GM18517 (cell line): ENCODE data around the gene NXPE3.

Experiments
- ATAC-seq: cut with Tn5 transposase; IDR thresholded peaks from one replicate; pipeline ENCODE4 v1.9.1; 2021; ENCODE audit warnings: mild to moderate bottlenecking, moderate library complexity; ENCODE audit not compliant: unreplicated experiment

The NXPE3 gene

DNA sequence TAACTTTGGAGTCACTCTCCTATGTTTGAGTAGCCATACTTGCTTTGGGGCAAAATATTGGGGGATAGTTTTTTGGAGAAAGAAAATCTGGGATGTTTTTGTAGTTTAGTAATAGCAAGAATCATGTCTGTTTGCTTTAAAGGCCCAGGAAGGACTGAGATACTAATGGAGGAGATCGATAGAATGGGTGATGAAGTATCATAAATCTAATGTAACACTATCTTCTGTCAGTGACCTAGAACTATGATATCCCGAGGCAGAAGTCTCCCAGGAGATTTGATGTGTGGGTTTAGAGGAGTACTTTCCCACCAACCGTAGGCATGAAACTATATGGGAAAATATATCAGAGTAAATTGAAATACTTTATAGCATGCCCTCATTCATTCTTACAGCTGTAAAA is 49.3 kb downstream of the NXPE3 start:
- ATAC-seq, result peak; percentile 2

DNA sequence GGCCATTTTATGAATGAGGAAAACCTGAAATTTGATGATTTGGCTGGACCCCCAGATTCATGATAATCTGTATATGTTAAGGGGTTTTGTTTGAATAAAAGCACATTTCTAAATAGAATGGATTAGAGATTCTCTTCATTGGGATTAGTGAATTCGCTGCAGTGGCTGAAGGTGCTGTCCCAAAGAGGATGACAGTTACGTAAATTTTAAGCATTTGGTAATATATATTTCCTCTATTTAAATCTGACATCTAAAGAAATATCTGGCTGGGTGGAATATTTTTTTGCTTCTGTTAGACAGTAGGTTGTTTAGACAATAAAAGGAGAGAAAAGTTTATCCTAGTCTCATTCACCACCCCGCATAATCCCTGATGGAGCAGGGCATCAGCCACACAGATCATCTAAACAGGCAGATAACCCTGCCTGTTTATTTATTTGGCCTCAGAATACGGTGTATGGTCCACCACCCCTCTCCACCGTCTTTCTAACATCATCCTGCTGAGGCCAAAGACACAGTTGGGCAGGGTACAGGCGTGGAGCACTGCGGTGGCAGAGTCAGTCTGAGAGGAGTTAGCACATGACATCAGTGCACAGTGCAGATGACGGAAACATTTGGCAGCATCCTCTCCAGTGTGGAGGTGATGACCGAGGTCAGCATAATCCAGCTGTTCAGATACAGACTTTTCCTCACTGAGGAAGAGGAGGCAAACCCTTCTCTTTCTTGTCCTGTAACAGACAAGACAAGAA is 49.9 kb downstream of the NXPE3 start:
- peak; percentile 42 for ATAC-seq

DNA sequence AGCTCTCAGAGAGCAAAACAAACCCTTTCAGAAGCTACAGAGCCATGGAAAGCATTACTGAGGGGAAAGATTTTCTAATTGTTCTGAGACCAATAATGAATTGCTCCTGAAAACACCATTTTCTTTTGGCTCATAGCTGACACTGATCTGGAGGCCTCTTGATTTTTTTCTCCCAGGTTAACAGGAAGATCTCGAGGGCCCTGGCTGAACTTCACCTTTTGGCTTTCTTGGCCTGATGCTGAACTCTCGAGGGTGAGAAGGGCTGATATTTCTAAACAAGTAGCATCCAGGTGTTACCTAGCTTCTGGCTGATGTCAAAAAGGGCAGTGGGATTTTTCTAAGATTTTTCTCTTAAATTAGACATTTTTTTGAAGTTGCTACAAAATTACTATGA is 50.4 kb downstream of the NXPE3 start:
- no peak for ATAC-seq

DNA sequence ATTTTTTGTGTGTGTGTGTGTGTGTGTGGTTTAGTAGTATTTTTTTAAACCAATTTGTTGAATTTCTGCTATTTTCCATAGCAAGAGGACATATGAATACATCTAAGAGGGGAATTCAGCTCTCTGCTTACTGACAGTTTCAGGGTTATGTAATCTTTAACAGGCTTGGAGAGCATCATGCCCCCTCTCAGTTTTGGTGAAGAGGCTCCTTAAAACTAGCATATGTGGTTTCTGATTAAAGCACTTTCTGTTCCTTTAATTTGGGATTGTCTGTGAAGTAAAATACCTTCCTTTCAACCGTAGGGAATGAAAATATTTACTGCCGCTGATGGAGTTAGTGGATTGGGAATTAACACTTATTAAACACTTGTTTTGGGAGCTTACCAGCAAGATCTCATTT is 50.9 kb downstream of the NXPE3 start:
- ATAC-seq, result no peak

DNA sequence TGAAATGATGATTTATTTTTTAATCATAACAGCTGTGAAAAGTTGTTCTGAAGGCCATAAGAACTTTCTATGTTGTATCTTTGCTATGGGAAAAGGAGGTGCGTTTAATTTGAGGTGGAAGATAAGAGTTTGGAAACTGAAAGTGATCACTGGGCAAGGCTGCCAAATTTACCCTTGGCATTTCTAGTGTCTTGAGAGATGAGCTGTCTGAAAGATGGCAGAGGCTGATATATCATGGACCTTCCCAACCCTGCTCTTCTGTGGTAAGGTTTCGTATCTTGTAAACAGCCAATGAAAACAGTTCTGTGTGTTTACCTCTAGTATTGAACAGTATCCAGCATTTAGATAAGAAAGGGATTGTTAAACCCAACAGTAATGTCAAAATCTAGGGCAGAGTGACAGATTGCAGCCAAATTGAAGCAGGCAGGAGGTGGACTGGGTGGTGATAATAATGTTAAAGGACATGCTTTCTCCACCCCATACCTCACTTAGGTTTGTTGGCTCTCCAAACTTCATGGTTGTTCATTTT is 54.5 kb downstream of the NXPE3 start:
- no peak for ATAC-seq

DNA sequence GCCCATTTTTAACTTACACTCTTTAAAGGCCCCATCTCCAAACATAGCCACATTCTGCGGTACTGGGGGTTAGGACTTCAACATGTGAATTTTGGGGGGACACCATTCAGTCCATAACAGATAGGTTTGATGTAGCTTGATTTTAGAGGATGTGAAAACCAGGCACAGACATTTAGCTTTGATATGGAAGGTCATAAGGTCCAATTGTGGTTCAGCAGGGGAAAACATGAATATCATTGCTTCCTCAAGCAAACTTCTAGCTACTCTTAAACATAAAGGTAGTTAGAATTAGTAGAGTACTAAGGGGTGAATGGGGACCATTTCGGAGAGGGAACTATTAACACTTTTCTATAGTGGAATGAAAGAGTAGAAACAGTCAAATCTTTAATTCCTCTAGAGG is 56.7 kb downstream of the NXPE3 start:
- no peak for ATAC-seq

DNA sequence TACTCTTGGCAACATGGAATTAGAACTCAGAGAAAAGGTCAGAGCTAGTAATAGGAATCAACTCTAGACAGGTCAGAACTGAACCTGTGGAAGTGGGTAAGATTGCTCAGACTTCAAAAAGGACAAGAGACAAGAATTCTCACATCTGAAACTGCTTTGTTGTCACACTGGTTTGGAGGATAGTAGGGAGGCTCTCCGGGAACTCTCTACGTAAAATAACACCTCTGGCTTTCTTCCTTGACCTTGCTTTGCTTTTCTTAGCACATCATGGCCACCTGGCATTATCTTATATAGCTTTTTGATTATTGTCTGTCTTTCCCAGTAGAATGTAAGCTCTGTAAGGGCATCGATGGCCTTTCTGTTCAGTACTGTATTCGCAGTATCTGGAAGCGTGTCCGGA is 57.1 kb downstream of the NXPE3 start:
- no peak for ATAC-seq

DNA sequence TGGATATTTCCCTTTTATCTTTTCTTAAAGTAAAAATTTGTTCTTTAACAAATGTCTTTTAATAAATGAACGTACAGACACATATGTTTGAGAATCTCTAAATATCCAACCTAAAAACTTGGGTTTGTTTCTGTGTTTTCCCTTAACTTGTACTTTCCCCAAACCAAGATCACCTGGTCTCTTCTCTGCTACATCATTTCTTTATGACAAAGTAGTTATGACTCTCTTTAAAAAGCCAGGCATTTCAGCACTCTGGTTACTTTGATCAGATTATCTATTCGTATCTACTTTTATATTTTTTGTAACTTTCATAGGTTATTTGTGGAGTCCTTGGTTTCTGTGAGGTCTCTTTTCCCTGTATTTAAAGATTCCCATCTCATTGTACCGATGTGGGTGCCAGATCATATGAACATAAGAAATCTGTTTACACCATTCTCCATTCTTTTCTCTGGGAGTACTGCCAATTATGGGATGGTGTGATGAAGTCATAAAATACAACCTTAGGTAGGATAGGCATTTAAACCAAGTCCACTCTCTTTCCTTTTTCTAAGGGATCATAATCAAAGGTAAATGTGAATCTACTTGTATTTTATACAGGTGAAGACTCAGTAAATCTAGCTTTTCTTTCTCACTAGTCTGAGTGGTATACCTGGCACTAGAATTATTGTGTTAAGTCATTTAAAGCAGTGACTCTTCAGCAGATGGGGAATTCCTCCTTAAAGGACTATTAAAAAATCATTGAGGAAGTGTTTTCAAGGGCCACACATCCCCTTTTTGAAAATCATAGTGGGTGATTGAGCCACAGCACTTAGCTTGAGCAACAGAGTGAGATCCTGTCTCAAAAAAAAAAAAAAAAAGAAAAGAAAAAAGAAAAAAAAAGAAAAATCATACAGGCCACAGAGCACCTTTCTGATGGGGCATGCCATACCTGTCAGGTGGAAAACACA is 57.9 kb downstream of the NXPE3 start:
- no peak for ATAC-seq

DNA sequence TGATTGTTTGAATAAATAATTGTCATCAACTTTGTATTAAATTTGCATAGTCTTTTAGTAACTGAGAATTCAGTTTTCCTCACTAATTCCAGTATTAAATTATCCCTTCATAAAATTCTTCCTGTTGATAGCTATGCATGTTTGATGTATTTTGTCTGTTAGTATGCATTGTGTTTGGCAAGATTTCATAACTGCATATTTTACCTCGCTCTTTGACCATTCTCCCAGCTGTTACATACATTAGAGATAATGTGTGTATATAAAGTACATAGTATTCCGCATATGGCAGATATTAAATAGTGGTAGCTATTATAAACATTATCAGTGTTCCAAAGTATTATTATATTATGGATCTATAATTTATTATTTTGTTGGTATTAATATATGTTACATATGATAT is 59.7 kb downstream of the NXPE3 start:
- ATAC-seq, result no peak

DNA sequence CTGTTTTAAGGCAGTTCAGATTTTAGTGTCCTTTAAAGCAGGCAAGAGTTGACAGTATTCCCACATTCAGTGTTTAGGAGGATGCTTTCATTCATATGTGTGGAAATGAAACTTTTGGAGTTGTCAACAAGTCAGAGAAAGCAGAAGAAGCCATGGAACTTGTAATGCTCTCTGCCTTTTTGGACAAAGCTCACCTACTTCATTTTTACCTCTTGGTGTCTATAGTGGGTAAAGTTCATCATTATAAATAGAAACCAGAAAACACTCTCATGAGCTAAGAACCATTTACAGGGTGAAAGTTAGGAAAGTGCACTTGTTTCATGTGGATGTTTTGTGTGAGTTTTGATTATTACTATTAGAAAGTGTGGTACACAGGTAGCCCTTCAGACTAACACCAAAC is 61.1 kb downstream of the NXPE3 start:
- ATAC-seq, result no peak

DNA sequence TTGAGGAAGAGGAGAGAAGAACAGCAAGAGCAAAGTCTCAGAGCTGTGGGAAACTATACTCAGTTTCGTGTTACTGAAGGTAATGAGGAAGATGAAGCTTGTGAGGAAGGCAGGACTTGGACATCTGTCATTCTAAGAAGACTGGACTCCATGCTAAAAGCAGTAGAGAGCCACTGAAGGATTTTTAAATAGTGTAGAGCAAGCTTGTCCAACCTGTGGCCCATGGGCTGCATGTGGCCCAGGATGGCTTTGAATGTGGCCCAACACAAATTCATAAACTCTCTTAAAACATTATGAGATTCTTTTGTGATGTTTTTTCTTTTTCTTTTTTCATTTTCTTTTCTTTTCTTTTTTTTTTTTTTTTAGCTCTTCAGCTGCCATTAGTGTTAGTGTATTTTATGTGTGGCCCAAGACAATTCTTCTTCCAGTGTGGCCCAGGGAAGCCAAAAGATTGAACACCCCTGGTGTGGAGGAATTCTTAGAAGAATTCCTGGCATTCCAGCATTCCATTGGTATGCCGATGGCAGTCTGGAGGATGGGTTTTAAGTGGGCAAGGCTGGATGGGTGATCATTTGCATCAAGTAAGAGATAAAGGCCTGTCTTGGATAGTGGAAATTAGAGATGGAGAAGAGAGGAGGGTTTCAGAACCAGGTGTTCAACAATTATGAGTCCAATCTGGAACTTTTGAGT is 63.4 kb downstream of the NXPE3 start:
- no peak for ATAC-seq

DNA sequence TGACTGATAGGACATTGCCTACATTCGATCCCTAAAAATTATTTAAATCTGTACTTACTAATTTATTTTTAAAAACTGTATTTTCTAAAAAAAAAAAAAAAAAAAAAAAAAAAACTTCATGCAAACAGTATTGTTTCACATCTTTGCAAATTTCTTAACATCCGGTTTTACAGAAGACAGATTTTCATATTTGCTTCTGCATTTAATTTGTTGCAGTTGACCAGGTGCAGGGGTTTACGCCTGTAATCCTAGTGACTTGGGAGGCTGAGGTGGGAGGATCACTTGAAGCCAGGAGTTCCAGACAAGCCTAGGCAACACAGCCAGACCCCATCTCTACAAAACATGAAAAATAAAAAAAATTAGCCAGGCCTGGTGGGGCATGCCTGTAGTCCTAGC is 63.9 kb downstream of the NXPE3 start:
- ATAC-seq, result no peak

DNA sequence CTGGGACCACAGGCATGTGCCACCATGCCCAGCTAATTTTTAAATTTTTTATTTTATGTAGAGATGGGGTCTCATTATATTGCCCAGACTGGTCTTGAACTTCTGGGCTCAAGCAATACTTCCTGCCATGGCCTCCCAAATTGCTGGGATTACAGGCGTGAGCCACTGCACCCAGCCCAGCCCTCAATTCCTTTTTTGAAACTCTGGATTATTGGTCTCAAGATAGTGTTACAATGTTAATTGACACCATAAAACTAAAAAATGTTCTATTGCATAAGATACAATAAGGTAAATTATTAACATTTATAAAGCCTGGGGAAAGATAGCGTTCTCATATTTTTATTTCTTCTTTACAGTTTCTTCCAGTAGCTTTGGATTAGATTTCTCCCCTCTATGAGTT is 66.4 kb downstream of the NXPE3 start:
- ATAC-seq, result no peak

DNA sequence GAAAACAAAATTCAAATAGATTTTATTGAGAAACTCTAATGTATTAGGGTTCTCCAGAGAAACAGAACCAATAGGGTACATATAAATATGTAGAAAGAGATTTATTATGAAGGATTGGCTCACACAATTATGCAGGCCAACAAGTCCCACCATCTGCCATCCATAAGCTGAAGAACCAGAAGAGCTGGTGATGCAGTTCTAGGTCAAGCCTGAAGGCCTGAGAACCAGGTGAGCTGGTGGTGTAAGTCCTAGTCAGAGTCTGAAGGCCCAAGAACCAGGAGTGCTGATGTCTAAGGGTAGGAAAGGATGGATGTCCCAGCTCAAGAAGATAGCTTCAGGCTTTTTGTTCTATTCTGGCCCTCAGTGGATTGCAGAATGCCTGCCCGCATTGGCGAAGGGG is 67.7 kb downstream of the NXPE3 start:
- ATAC-seq, result no peak

DNA sequence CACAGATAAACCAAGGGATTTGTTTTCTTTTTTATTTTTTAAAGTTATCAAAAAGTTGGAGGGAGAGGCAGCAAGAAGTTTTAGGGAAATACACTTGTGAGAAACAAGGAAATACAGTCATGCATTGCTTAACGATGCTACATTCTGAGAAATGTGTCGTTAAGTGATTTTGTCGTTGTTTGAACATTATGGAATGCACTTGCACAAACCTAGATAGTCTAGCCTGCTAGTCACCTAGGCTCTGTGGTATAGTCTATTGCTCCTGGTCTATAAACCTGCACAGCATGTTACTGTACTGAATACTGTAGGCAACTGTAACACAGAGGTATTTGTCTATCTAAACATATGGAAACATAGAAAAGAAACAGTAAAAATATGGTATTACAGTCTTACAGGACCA is 68.3 kb downstream of the NXPE3 start:
- no peak for ATAC-seq

DNA sequence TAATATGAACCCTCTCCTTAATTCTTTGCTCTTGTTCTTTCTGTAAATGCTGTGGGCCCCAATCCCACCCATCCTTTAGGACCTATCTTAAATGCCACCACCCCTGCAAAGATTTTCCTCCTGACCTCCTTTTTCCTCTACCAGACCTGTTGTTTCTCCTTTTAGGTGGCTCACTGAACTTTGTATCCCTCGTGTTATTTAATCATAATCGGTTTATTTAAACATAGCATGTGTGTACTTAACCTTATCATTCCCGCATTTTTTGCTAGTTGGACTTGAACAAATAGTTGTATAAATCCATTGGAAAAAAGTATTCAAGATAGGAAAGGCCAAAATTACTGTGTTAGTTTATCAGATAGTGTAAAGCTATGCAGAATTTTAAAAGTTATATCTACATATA is 69.3 kb downstream of the NXPE3 start:
- no peak for ATAC-seq

DNA sequence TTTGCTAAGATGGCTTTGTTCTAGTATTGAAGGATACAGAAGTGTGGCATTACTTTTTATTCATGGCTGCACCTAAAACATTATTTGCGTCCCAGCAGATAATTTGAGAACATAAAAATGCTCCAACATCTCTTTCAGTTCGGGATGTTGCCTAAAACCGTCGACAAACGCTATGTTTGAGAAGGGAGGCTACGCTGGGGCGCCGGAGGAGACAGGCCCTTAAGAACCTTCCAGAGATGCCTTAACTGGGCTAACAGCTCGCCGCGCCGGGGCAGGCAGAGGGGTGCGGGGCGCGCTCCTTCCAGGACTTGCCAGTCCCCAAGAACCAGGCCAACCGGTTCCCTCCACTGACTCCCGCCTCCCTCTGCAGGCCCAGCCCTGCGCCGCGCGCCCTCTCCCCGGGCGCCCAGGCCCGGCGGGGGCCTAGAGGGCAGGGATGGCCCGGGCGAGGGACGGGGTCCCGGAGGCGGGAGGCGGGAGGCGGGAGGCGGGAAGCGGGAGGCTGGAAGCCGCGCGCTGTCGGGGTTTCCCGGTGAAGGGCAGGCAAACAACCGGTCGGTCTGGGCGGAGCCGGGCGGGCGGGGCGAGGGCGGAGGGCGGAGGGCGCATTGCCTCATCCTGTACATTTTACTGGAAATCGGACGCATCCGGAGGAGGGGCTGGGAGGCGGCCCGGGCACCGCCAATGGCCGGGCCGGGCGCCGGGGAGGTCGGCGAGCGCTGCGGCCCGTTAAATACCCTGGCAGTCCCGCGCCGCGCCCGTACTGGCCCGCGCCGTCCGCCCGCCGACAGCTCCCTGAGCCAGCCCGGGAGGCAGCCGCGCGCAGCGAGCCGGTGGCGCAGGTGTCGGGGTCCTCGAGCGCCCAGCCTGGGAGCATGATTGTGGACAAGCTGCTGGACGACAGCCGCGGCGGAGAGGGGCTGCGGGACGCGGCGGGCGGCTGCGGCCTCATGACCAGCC is 70.0 kb downstream of the NXPE3 start, which contains the start of gene NFKBIZ:
TSS of gene NFKBIZ (plus strand) at position 761 of the 960 bp plus-strand sequence. CDS start at position 876, 115 bp downstream.
- ATAC-seq, result peak; percentile 69

DNA sequence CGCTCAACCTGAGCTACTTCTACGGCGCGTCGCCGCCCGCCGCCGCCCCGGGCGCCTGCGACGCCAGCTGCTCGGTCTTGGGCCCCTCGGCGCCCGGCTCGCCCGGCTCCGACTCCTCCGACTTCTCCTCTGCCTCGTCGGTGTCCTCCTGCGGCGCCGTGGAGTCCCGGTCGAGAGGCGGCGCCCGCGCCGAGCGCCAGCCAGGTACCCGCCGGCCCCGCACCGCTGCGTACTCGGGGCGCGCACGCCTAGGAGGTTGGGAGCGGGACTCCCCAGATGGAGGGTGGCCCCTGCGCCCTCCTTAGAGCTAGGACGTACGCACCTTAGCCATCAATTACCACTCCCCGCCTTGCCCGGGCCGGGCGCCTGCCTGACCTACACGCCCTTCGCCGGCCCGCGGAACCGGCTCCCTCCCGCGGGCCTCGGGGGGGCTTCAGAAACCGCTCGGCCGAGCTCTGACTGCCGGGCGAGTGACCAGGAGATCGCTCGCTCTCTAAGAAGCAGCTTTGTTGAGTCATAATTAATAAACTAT is 70.8 kb downstream of the NXPE3 start:
- peak; percentile 35 for ATAC-seq

DNA sequence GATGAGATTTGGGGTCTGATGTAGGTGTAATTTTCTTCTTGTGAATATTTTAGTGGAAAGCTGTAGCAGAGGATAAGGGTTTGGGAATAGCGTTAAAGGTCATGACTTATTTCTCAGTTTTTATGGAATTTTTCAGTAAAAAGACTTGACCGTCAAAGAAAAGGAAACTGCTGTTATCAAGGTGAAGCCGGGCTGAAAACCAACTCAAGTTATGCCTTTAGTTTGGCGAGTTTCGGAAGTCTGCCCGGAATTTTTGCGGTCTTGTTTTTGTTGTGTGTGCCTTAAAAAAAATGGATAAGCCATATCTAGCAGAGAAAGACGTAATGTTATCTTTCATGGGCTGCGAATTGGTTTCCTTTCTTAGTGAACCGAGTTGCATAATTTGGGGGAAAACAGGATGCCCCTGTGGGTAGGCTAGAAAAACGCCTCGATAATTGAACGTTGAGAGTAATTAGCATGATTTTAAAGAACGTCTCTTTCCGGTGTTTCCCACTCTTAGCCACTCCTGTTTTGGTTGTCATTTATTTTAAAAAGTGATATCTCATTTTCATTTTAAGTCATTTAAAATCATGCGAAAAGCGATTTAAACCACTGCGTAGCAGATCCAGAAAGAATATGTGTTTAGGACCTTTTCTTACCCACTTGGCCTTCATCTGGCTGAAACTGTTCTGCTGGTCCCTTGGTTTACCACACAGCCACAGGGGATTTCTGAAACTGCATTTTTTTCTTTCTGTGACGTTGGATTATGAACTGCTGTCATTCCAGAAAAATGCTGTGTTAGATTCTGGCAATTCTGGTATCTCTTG is 71.4 kb downstream of the NXPE3 start:
- peak; percentile 26 for ATAC-seq
